Transverse colon (tissue), 4 donors: ENCODE results near the gene SEMA4F.

Experiments
- EP300 ChIP-seq: sonication (generic); formaldehyde crosslinking; IDR thresholded peaks from one replicate; pipeline ENCODE4 v1.6.1; 2017; ENCODE audit warnings: antibody characterized with exemption, low read depth
- POLR2AphosphoS5 ChIP-seq, 3 donors: sonication (generic); formaldehyde crosslinking; IDR thresholded peaks; one replicate each; pipeline ENCODE4 v1.6.1; 2016; ENCODE audit warnings: antibody characterized with exemption in 3 of 3
- TF ChIP-seq, protein P1 (sequence below), 5 experiments: fragments of 200-600 bp in 3 of 5; fragments of 450-650 bp in 2 of 5; sonication (generic) in 3 of 5; IDR thresholded peaks; 1 replicate in 2 of 5; 2 replicates in 3 of 5; pipeline ENCODE4 v1.5.1; 2016 to 2017; ENCODE audit warnings: antibody characterized with exemption in 5 of 5, inconsistent platforms in 3 of 5, mild to moderate bottlenecking in 2 of 5, moderate library complexity in 1 of 5

DNA sequence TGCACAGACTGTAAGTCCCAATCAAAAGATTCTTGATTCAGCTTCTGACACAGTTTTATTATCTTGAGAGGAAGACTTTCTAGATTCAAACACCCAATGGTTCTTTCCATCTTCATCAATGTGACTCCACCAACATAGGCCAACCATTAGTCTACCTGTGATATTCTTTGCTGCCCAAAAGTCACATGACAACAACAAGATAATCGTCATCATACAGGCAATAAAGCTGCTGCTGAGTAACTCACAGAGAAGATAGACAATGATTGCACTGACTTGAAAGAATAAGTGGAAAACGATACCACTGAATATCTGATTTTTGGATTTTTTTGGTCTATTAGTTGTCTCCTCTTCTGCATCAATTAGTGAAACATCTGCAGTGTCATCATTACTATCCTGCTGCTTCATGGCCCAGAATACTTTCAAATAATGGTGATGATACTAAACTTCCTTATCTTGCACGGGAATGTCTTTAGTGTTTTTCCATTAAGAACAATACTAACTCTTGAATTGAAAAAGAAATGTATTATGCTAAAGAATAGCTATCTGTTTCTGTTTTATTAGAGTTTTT lies 25.4 kb upstream of the SEMA4F start:
- TF ChIP-seq EP300 (no peak), POLR2AphosphoS5 (IDR thresholded peaks at IDR 0.05) (no peak)
- TF ChIP-seq, protein P1, sequence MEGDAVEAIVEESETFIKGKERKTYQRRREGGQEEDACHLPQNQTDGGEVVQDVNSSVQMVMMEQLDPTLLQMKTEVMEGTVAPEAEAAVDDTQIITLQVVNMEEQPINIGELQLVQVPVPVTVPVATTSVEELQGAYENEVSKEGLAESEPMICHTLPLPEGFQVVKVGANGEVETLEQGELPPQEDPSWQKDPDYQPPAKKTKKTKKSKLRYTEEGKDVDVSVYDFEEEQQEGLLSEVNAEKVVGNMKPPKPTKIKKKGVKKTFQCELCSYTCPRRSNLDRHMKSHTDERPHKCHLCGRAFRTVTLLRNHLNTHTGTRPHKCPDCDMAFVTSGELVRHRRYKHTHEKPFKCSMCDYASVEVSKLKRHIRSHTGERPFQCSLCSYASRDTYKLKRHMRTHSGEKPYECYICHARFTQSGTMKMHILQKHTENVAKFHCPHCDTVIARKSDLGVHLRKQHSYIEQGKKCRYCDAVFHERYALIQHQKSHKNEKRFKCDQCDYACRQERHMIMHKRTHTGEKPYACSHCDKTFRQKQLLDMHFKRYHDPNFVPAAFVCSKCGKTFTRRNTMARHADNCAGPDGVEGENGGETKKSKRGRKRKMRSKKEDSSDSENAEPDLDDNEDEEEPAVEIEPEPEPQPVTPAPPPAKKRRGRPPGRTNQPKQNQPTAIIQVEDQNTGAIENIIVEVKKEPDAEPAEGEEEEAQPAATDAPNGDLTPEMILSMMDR (IDR thresholded peaks at IDR 0.05), result no peak
